Adrenal gland (tissue), 5 donors: ENCODE measurements around the gene DDR1.

Source experiments
- POLR2A ChIP-seq, 2 donors: fragments of 450-650 bp; IDR thresholded peaks; one replicate each; pipeline ENCODE4 v1.6.1; 2017; ENCODE audit warnings: antibody characterized with exemption in 2 of 2, mild to moderate bottlenecking in 2 of 2, moderate library complexity in 1 of 2
- TF ChIP-seq, protein P1 (sequence below), 6 experiments: fragments of 450-650 bp in 4 of 6; fragments of 200-600 bp in 2 of 6; sonication (generic) in 1 of 6; IDR thresholded peaks; 1 replicate in 5 of 6; 2 replicates in 1 of 6; pipeline versions ENCODE4 v1.5.1 to v1.8.0; 2016 to 2021; ENCODE audit warnings: antibody characterized with exemption in 6 of 6, mild to moderate bottlenecking in 2 of 6, moderate library complexity in 1 of 6
- donor health status: DM: no; HTN: no; CAD: no.

DNA sequence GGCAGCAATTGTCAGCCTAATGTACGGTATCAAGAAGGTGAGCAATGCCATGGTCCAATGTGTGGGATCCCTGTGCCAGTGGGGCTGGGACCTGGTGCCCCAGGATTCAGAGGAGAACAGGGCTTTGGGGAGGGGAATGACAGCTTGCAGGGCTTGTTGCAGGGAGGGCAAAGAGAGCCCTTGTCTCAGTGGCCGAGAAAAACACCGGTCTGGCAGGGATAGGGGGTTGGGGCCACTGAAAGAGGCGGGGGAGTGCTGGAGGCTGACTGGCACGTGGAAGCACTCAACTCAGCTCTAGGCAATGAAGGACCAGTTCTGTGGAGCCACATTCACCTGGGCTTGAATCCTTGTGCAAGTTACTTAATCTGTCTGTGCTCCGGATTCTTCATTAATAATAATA is 52.9 kb downstream of the DDR1 start:
- TF ChIP-seq, protein P1, sequence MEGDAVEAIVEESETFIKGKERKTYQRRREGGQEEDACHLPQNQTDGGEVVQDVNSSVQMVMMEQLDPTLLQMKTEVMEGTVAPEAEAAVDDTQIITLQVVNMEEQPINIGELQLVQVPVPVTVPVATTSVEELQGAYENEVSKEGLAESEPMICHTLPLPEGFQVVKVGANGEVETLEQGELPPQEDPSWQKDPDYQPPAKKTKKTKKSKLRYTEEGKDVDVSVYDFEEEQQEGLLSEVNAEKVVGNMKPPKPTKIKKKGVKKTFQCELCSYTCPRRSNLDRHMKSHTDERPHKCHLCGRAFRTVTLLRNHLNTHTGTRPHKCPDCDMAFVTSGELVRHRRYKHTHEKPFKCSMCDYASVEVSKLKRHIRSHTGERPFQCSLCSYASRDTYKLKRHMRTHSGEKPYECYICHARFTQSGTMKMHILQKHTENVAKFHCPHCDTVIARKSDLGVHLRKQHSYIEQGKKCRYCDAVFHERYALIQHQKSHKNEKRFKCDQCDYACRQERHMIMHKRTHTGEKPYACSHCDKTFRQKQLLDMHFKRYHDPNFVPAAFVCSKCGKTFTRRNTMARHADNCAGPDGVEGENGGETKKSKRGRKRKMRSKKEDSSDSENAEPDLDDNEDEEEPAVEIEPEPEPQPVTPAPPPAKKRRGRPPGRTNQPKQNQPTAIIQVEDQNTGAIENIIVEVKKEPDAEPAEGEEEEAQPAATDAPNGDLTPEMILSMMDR (IDR thresholded peaks at IDR 0.05) = no peak
- no peak for TF ChIP-seq POLR2A (IDR thresholded peaks at IDR 0.05)
